ENCODE data around the gene CADM2.
"Not testable (repeated sequence)": the region's sequence is repeated elsewhere in the genome, so short reads cannot be mapped to it uniquely, and the experiment has no call there.

CADM2 gene

GRCh38 chr3:85504785-85505511 lies 546.2 kb downstream of the CADM2 start:
- not testable (repeated sequence) for H3K36me3 ChIP-seq (ENCODE audit: control insufficient read depth in 1 of 2, insufficient read depth in 2 of 2, low read length in 2 of 2); H3K4me1 ChIP-seq (ENCODE audit: control insufficient read depth in 1 of 2, insufficient read depth in 2 of 2, low read length in 2 of 2); H3K4me3 ChIP-seq (ENCODE audit: low read depth in 1 of 2, low read length in 2 of 2); H3K9me3 ChIP-seq (ENCODE audit: control insufficient read depth in 1 of 2, low read length in 2 of 2); H3K27ac ChIP-seq (ENCODE audit: low read depth, low read length); H3K27me3 ChIP-seq (ENCODE audit: control insufficient read depth in 1 of 2, insufficient read depth in 2 of 2, low read length in 2 of 2); H3K9ac ChIP-seq (ENCODE audit: low read depth in 1 of 2, low read length in 2 of 2)

DNA sequence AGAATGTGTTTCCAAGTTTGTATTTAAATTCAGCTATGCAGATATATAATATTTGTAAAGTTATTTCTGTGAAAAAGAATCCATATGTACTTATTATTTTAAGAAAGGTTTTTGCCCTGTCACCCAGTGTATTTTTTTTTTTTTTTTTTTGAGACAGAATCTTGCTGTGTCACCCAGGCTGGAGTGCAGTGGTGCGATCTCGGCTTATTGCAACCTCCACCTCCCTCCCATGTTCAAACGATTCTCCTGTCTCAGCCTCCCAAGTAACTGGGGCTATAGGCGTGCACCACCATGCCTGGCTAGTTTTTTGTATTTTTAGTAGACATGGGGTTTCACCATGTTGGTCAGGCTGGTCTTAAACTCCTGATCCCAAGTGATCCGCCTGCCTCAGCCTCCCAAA lies 548.3 kb downstream of the CADM2 start:
- H3K4me1 ChIP-seq (ENCODE audit: control insufficient read depth in 1 of 2, insufficient read depth in 2 of 2, low read length in 2 of 2); H3K9me3 ChIP-seq (ENCODE audit: control insufficient read depth in 1 of 2, low read length in 2 of 2); H3K36me3 ChIP-seq (ENCODE audit: control insufficient read depth in 1 of 2, insufficient read depth in 2 of 2, low read length in 2 of 2); H3K27me3 ChIP-seq (ENCODE audit: control insufficient read depth in 1 of 2, insufficient read depth in 2 of 2, low read length in 2 of 2); H3K9ac ChIP-seq (ENCODE audit: low read depth in 1 of 2, low read length in 2 of 2); H3K4me3 ChIP-seq (ENCODE audit: low read depth in 1 of 2, low read length in 2 of 2); H3K27ac ChIP-seq (ENCODE audit: low read depth, low read length): not testable (repeated sequence)

DNA sequence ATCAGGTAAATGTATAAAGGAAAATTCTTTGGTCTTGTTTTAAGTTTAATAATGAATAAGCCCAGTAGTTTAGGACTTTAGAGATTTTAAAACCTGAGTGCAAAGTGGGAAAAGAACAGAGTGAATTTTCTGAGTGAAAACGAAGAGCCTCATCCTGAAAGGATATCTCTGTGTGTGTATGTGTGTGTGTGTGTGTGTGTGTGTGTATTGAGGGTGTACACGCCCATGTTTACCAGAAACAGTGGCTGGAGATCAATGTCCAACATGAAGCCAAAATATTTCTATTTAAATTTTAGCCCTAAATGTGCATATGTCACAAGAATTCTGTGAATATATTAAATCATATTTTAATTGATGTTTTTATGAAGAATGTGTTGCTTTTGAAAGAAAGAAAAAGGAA lies 549.9 kb downstream of the CADM2 start:
- Histone ChIP-seq H3K36me3 (ENCODE audit: control insufficient read depth in 1 of 2, insufficient read depth in 2 of 2, low read length in 2 of 2) (no peaks in the 10 kb centered on the region), H3K9ac (ENCODE audit: low read depth in 1 of 2, low read length in 2 of 2) (no peak overlapping the region), H3K4me3 (ENCODE audit: low read depth in 1 of 2, low read length in 2 of 2) (no peak overlapping the region), H3K9me3 (ENCODE audit: control insufficient read depth in 1 of 2, low read length in 2 of 2) (peaks cover 0 to under 1% of the 10 kb centered on the region in 2 donors), H3K4me1 (ENCODE audit: control insufficient read depth in 1 of 2, insufficient read depth in 2 of 2, low read length in 2 of 2) (no peaks in the 10 kb centered on the region), H3K27ac (ENCODE audit: low read depth, low read length) (no peak overlapping the region), H3K27me3 (ENCODE audit: control insufficient read depth in 1 of 2, insufficient read depth in 2 of 2, low read length in 2 of 2) (no peaks in the 10 kb centered on the region)

- Histone ChIP-seq H3K36me3 (ENCODE audit: control insufficient read depth in 1 of 2, insufficient read depth in 2 of 2, low read length in 2 of 2) (no peaks in the 10 kb centered on the region), H3K4me1 (ENCODE audit: control insufficient read depth in 1 of 2, insufficient read depth in 2 of 2, low read length in 2 of 2) (no peaks in the 10 kb centered on the region), H3K27ac (ENCODE audit: low read depth, low read length) (no peak overlapping the region), H3K4me3 (ENCODE audit: low read depth in 1 of 2, low read length in 2 of 2) (no peak overlapping the region), H3K27me3 (ENCODE audit: control insufficient read depth in 1 of 2, insufficient read depth in 2 of 2, low read length in 2 of 2) (no peaks in the 10 kb centered on the region), H3K9me3 (ENCODE audit: control insufficient read depth in 1 of 2, low read length in 2 of 2) (no peaks in the 10 kb centered on the region), H3K9ac (ENCODE audit: low read depth in 1 of 2, low read length in 2 of 2) (no peak overlapping the region)
Observed at GRCh38 chr3:85516146-85516545, 557.4 kb downstream of the CADM2 start.

DNA sequence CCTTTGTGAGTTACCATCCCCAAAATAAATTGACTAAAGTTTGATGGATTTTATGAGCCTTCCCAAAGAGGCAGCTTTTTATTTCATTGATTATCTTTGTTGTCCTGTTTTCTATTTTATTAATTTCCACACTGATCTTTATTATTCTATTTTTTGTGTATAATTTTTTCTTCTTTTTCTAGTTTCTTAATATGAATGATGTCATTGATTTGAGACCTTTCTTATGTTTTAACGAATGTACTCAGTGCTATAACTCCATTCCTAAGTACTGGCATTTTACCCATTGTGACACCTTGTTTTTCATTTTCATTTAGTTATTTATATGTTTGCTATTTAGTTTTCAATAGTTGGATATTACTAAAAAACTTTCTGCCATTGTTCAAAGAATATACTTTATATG lies 565.3 kb downstream of the CADM2 start:
- no peak overlapping the region for H3K27ac ChIP-seq (ENCODE audit: low read depth, low read length)
- H3K4me1 ChIP-seq (ENCODE audit: control insufficient read depth in 1 of 2, insufficient read depth in 2 of 2, low read length in 2 of 2), result no peaks in the 10 kb centered on the region
- H3K36me3 ChIP-seq (ENCODE audit: control insufficient read depth in 1 of 2, insufficient read depth in 2 of 2, low read length in 2 of 2), result no peaks in the 10 kb centered on the region
- no peaks in the 10 kb centered on the region for H3K9me3 ChIP-seq (ENCODE audit: control insufficient read depth in 1 of 2, low read length in 2 of 2)
- no peaks in the 10 kb centered on the region for H3K27me3 ChIP-seq (ENCODE audit: control insufficient read depth in 1 of 2, insufficient read depth in 2 of 2, low read length in 2 of 2)
- no peak overlapping the region for H3K9ac ChIP-seq (ENCODE audit: low read depth in 1 of 2, low read length in 2 of 2)
- H3K4me3 ChIP-seq (ENCODE audit: low read depth in 1 of 2, low read length in 2 of 2), result no peak overlapping the region

GRCh38 chr3:85525264-85525663 lies 566.5 kb downstream of the CADM2 start:
- no peak overlapping the region for H3K9ac ChIP-seq (ENCODE audit: low read depth in 1 of 2, low read length in 2 of 2)
- no peaks in the 10 kb centered on the region for H3K4me1 ChIP-seq (ENCODE audit: control insufficient read depth in 1 of 2, insufficient read depth in 2 of 2, low read length in 2 of 2)
- H3K36me3 ChIP-seq (ENCODE audit: control insufficient read depth in 1 of 2, insufficient read depth in 2 of 2, low read length in 2 of 2), result no peaks in the 10 kb centered on the region
- no peaks in the 10 kb centered on the region for H3K9me3 ChIP-seq (ENCODE audit: control insufficient read depth in 1 of 2, low read length in 2 of 2)
- H3K27ac ChIP-seq (ENCODE audit: low read depth, low read length), result no peak overlapping the region
- no peak overlapping the region for H3K4me3 ChIP-seq (ENCODE audit: low read depth in 1 of 2, low read length in 2 of 2)
- no peaks in the 10 kb centered on the region for H3K27me3 ChIP-seq (ENCODE audit: control insufficient read depth in 1 of 2, insufficient read depth in 2 of 2, low read length in 2 of 2)

GRCh38 chr3:85533586-85533985 lies 574.8 kb downstream of the CADM2 start:
- Histone ChIP-seq H3K9ac (ENCODE audit: low read depth in 1 of 2, low read length in 2 of 2) (no peak overlapping the region), H3K36me3 (ENCODE audit: control insufficient read depth in 1 of 2, insufficient read depth in 2 of 2, low read length in 2 of 2) (no peaks in the 10 kb centered on the region), H3K9me3 (ENCODE audit: control insufficient read depth in 1 of 2, low read length in 2 of 2) (peaks cover 0 to 3% of the 10 kb centered on the region in 2 donors), H3K4me3 (ENCODE audit: low read depth in 1 of 2, low read length in 2 of 2) (no peak overlapping the region), H3K4me1 (ENCODE audit: control insufficient read depth in 1 of 2, insufficient read depth in 2 of 2, low read length in 2 of 2) (no peaks in the 10 kb centered on the region), H3K27ac (ENCODE audit: low read depth, low read length) (no peak overlapping the region), H3K27me3 (ENCODE audit: control insufficient read depth in 1 of 2, insufficient read depth in 2 of 2, low read length in 2 of 2) (no peaks in the 10 kb centered on the region)

DNA sequence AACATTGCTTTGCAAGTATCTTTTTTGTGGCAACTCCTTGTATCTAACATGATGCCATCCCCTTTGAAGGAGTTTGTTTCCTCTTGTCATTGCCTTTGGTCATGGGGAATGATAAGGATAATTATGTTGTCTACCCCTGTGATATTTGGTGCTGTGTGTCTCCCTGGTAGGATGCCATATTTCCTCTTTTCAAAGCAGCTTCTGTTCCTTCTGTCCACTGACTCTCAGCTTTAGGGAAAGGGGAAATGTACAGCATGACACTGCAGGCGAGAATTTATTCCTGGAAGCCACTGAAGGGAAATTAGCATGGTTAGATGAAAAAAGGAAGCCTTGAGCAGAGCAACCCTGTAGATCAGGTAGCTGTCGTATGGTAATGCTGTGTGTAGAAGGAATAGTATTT lies 576.7 kb downstream of the CADM2 start:
- Histone ChIP-seq H3K9me3 (ENCODE audit: control insufficient read depth in 1 of 2, low read length in 2 of 2) (peaks cover 0 to 3% of the 10 kb centered on the region in 2 donors), H3K27me3 (ENCODE audit: control insufficient read depth in 1 of 2, insufficient read depth in 2 of 2, low read length in 2 of 2) (no peaks in the 10 kb centered on the region), H3K36me3 (ENCODE audit: control insufficient read depth in 1 of 2, insufficient read depth in 2 of 2, low read length in 2 of 2) (no peaks in the 10 kb centered on the region), H3K27ac (ENCODE audit: low read depth, low read length) (no peak overlapping the region), H3K9ac (ENCODE audit: low read depth in 1 of 2, low read length in 2 of 2) (no peak overlapping the region), H3K4me1 (ENCODE audit: control insufficient read depth in 1 of 2, insufficient read depth in 2 of 2, low read length in 2 of 2) (no peaks in the 10 kb centered on the region), H3K4me3 (ENCODE audit: low read depth in 1 of 2, low read length in 2 of 2) (no peak overlapping the region)

DNA sequence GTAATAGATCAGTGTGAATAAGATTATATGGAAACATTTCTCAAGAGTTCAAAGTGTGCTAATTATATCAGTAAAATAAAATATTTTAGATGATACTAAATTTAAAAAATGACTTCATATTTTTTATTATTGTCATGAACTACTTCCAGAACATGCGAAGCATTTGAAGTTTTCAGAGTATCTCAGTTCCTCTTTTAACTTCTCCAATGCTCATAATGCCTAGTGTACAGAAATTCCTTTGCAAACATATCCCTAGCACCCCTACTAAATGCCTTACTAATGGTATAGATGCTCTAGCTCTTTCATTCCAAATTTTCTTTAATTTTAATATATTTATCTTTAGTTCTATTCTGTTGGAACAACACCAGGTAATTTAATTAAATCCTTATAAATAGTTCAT lies 580.4 kb downstream of the CADM2 start:
- Histone ChIP-seq H3K9ac (ENCODE audit: low read depth in 1 of 2, low read length in 2 of 2) (no peak overlapping the region), H3K9me3 (ENCODE audit: control insufficient read depth in 1 of 2, low read length in 2 of 2) (no peaks in the 10 kb centered on the region), H3K4me1 (ENCODE audit: control insufficient read depth in 1 of 2, insufficient read depth in 2 of 2, low read length in 2 of 2) (no peaks in the 10 kb centered on the region), H3K4me3 (ENCODE audit: low read depth in 1 of 2, low read length in 2 of 2) (no peak overlapping the region), H3K27me3 (ENCODE audit: control insufficient read depth in 1 of 2, insufficient read depth in 2 of 2, low read length in 2 of 2) (no peaks in the 10 kb centered on the region), H3K36me3 (ENCODE audit: control insufficient read depth in 1 of 2, insufficient read depth in 2 of 2, low read length in 2 of 2) (no peaks in the 10 kb centered on the region), H3K27ac (ENCODE audit: low read depth, low read length) (no peak overlapping the region)

DNA sequence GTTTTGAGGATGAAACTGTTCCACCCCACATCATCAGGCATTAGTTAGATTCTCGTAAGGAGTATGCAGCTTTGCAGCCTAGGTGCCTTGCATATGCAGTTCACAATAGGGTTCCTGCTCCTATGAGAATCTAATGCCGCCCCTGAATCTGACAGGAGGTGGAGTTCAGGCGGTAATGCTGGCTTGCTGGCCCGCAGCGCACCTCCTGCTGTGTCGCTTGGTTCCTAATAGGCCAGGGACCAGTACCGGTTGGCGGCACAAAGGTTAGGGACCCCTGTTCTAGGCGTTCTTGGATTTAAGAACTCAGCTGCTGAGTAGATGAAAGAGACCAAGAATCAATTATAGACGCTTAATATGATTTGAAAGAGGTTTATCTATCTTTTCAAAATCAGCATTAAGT lies 595.4 kb downstream of the CADM2 start:
- no peaks in the 10 kb centered on the region for H3K9me3 ChIP-seq (ENCODE audit: control insufficient read depth in 1 of 2, low read length in 2 of 2)
- no peak overlapping the region for H3K4me3 ChIP-seq (ENCODE audit: low read depth in 1 of 2, low read length in 2 of 2)
- no peaks in the 10 kb centered on the region for H3K4me1 ChIP-seq (ENCODE audit: control insufficient read depth in 1 of 2, insufficient read depth in 2 of 2, low read length in 2 of 2)
- H3K9ac ChIP-seq (ENCODE audit: low read depth in 1 of 2, low read length in 2 of 2), result no peak overlapping the region
- no peak overlapping the region for H3K27ac ChIP-seq (ENCODE audit: low read depth, low read length)
- H3K36me3 ChIP-seq (ENCODE audit: control insufficient read depth in 1 of 2, insufficient read depth in 2 of 2, low read length in 2 of 2), result no peaks in the 10 kb centered on the region
- no peaks in the 10 kb centered on the region for H3K27me3 ChIP-seq (ENCODE audit: control insufficient read depth in 1 of 2, insufficient read depth in 2 of 2, low read length in 2 of 2)
